Lower leg skin (tissue), 3 donors: ENCODE results near the gene FAM43A.

ENCODE experiments used
- POLR2A ChIP-seq, 2 donors: fragments of 450-650 bp; IDR thresholded peaks; one replicate each; pipeline ENCODE4 v1.6.1; 2016 to 2017; ENCODE audit warnings: antibody characterized with exemption in 2 of 2, mild to moderate bottlenecking in 1 of 2, moderate library complexity in 1 of 2
- TF ChIP-seq, protein P1 (sequence below), 3 donors: fragments of 450-650 bp; IDR thresholded peaks; one replicate each; pipeline ENCODE4 v1.5.1; 2016; ENCODE audit warnings: antibody characterized with exemption in 3 of 3, mild to moderate bottlenecking in 3 of 3, moderate library complexity in 2 of 3

DNA sequence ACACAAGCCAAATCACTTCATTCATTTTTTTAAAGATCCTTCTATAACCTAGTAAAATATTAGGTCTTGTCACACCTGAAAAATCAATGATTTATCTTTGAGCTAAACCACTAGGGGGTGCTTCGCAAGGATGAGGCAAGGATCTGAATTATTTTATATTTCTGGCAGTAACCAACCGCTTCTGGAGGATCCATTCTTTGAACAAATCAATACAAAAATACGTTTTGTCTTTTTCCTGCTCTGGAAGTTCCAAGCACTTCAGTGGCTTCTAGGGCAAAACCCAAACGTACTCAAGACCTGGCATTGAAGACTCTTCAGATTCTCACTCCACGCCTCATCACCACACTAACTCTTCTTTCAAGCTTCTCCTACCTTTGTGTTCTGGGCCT is 14.2 kb upstream of the FAM43A start:
- no peak for TF ChIP-seq POLR2A (IDR thresholded peaks at IDR 0.05)
- TF ChIP-seq, protein P1, sequence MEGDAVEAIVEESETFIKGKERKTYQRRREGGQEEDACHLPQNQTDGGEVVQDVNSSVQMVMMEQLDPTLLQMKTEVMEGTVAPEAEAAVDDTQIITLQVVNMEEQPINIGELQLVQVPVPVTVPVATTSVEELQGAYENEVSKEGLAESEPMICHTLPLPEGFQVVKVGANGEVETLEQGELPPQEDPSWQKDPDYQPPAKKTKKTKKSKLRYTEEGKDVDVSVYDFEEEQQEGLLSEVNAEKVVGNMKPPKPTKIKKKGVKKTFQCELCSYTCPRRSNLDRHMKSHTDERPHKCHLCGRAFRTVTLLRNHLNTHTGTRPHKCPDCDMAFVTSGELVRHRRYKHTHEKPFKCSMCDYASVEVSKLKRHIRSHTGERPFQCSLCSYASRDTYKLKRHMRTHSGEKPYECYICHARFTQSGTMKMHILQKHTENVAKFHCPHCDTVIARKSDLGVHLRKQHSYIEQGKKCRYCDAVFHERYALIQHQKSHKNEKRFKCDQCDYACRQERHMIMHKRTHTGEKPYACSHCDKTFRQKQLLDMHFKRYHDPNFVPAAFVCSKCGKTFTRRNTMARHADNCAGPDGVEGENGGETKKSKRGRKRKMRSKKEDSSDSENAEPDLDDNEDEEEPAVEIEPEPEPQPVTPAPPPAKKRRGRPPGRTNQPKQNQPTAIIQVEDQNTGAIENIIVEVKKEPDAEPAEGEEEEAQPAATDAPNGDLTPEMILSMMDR (IDR thresholded peaks at IDR 0.05) = no peak
